ENCODE data around the gene RAB31.

The RAB31 gene

DNA sequence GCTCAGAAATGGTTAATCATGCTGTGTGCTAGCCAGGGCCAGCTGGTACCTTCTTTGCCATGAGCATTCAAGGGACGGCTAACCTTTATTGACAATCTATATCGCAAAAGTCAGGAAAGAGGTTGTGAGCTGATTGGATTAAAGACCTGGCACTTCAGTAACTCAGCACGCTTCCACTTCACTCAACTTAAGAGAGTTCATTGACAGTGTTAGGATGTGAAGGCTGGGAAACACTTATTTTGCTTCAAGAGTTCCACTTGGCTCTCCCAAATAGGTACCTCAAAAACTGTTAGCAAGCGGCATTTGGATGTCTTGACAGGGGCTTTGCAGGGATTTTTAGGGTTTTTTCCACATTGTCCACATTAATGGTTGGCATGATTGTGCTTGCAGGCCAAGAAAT lies 152.6 kb downstream of the RAB31 start:
- no peak for DNase-seq

DNA sequence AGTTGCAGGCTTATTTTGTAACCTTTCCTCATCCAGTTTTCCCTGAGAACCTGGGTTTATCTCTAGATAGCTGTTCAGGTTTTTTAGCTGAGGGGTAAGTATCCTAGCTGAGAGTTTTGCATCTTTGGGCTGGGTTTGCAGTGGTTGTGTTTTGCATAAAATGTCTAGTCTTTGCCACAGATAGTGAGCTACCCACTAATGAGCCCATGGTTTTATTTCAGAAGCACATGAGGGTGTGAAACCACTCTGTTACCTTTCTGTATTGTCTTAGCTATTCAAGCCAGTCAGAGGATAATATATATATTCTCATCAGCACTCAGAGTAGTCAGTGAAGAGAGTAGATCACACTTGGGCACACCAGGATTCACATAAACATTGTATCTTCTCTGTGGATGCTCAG lies 153.1 kb downstream of the RAB31 start:
- no peak for DNase-seq

DNA sequence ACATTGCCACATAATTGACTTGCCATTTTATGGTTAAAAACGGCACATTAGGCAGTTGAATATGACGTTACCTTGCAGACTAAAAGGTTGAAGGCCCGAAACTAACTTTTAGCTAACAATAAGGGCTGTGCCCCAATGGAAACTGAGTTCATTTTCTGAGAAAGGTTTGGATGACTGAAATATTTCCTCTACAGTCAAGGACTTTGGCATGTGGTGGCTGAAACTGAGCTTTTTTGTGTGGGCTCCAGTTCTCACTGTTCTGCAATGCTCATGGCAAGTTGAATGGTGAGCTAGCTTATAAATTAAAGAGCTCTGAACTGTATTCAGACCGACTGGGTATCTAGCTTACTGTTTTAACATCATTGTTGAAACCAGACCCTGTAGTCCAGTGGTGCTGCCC lies 153.8 kb downstream of the RAB31 start:
- DNase-seq: no peak

DNA sequence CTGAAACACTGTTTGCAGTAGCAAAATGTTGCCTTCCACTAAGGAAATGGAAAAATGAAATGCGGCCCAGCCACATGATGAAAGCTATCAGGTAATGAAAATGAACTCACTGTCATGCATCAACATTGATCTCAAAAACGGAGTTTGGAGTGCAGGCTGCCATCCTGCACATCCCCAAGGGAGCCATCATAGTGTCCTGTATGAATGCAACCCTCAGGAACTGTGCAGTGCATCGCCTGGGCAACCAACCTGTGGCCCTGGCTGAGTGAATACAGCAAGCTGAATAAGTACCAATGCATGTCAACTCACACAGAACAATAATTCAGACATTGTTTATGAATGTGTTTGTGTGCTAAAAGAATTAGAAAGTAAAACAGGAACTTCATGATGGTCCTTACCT lies 154.6 kb downstream of the RAB31 start:
- no peak for DNase-seq

DNA sequence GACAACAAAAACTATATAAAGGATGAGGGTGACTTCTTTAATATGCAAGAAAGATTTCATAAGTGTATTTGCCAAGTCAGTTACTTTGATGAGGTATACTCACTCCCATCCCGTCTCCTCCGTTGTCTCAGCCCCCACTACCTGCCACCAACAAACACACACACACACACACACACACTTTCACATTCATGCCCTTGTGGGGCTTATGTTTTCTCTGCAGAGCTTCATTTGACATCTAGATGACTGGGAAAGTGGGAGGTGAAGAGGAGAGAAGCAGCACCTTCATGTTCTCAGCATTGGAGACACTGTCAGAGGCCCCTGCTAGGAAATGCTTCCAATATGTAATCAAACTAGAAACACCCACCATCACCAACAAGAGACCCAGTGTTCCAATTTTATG lies 155.2 kb downstream of the RAB31 start:
- peak in 12 of 56 donors; percentile 6 to 57 (median 21) for DNase-seq

DNA sequence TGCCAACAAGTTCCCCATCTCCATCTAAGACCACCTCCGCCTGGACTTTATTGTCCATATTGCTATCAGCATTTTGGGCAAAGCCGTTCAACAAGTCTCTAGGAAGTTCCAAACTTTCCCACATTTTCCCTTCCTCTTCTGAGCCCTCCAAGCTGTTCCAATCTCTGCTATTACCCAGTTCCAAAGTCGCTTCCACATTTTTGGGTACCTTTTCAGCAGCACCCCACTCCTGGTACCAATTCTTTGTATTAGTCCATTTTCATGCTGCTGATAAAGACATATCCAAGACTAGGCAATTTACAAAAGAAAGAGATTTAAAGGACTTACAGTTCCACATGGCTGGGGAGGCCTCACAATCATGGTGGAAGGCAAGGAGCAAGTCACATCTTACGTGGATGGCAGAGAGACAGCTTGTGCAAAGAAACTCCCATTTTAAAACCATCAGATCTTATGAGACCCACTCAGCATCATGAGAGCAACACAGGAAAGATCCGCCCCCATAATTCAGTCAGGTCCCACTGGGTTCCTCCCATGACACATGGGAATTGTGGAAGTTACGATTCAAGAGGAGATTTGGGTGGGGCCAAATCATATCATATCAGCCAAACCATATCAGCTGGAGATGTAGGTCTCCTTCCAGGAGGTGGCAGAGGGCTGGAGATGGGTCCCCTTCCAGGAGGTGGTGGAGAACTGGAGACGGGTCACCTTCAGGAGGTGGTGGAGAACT lies 157.8 kb downstream of the RAB31 start:
- DNase-seq: no peak

DNA sequence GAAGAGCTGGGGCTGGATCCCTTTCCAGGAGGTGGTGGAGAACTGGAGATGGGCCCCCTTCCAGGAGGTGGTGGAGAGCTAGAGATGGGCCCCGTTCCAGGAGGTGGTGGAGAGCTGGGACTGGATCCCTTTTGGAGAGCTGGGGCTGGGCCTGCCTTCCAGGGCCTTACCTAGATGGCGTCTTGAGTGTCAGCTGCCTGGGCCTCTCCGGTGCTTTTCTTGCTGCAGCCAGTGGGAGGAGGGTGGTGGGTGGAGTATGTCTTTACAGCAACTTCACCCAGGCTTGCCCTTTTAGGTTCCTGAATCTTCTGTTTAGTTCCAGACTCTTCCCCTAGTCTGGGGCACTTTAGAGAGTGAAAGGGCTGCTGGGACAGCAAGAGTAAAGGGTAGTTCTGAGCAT lies 158.5 kb downstream of the RAB31 start:
- no peak for DNase-seq

DNA sequence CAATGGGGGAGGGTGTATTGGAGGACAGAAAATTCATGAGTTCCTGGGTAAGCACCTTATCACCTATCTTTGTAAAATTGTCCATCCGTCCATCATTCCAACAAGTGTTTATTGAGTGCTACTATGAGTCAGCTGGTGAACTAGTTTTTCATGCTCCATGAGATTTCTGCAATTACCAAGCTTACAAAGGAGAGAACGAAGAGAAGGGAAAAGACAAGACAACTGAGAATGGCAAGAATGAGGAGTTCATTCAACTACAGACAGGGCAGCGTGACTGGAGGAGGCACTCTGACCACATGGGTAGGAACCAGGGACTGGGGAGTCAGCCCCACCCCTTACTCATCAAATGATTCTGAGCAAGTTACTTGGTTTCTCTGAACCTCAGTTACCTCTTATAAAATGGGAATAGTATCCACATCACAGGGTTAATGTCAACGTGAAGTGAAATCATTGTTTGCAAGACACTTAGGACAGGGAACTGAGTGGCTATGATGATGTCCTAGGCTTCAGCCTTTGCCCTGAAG lies 159.0 kb downstream of the RAB31 start:
- DNase-seq: no peak

DNA sequence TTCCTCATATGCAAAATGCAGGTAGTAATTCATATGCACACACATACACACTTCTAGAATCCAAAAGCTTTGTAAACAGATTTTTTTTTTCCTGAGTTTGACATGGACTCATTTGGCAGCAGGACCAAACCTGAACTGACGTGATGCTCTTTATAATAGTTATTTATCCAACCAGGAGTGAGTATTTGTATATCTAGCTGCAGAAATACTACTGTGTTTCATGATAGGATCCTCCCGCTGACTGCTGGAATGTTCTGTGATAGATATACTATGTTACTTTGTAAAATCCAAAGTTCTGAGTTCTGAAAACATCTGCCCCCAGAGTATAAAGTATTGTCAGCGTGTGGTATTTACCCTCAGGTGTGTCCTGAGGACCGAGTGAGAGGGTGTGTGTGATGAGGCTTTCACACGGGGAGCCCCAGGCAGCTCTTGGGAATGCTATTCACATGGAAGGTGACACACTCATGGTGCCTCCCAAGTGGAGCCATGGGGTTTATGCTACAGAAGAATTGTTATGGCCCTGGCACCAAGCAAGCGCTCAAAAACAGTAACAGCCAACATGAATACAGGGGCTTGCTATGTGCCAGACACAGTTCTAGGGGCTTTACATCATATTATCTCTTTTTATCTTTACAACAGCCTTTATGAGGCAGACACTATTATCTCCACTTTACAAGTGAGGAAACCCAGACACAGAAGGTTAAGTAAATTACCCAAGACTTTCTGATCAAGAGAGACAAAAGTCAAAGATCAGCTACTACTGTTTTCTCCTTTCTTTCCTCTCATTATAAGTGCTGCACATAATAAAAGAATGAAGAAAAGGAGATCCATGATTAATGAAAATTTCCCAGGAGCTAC lies 161.0 kb downstream of the RAB31 start:
- DNase-seq: no peak

DNA sequence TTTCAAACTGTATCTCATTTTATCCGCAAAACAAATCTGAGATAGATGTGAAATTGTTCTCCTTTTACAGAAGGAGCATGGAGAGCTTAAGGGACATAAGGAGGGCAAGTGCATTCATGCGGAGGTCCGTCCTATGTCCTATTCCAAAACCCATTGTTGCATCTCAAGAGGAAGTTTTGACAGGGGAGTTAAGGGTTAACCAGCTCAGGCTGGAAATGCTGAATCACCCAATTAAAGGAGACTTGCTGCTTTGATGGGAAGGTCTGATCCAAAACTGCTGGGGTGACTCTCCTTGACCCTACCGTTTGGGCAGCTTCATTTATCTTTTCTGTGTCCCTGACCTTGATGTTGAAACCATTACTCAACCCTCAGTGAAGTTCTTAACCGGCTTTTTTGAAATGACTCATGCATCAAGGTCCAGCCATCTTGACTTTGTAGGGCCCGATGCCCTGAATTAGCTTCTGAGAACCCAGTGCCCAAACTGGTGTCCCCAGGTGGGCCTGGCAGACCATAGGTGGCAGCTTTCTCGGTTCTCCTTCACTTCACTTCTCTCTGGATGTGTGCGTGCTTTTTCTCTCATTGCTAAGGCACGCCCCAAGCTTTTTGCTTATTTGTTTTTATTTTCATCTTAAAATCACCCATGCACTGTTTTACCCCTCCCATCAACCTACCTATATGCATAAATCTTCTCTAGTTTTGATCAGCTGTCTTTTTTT lies 161.8 kb downstream of the RAB31 start:
- no peak for DNase-seq

DNA sequence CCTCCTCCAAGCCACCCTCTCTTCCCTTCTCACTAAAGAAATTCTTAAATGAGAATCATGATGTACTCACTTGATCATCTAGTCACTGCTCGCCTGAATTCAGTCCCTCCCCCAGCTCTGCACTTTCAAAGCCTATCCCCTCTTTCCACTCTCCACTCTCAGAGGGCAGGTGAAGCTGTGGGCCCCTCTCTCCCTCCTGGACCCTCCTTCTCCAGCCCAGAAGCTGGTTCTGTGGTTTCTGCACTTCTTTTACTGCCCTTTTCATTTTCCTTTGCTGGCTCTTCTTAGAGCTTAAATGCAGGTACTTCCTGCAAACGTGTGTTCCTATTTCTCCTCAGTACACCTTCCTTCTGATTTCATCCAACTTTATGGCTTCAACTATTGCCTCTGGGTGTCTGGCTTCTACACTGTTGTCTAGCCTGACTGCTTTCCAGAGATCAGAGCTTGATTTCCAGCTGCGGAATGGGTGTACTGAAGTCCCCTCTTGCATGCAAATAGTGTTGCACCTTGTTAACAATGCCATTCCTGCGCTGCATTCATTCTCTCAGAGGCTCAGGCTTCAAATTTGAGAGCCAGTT lies 162.4 kb downstream of the RAB31 start:
- no peak for DNase-seq

DNA sequence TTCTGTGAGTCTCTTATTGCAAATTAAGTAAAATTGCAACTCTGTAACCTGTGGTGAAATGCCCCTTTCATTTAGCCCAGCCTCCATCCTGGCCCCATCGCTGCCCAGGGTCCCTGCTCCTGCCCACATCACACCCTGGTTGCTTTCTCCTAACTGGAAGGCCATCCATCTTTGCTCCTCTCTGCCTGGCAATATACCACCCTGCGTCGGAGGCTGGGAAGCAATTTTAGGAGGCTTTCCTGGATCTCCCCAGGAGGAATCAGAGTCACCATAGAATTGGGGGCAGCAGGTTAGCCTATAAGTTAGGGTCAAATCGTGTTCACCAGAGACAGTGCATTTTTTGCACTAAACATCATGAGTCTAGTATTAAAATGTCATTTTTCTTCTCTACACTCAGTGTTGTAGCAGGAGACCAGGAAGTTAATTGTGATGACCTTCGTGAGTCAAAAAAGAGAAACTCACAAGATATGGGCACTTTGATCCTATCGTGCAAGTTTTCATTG lies 163.2 kb downstream of the RAB31 start:
- no peak for DNase-seq

DNA sequence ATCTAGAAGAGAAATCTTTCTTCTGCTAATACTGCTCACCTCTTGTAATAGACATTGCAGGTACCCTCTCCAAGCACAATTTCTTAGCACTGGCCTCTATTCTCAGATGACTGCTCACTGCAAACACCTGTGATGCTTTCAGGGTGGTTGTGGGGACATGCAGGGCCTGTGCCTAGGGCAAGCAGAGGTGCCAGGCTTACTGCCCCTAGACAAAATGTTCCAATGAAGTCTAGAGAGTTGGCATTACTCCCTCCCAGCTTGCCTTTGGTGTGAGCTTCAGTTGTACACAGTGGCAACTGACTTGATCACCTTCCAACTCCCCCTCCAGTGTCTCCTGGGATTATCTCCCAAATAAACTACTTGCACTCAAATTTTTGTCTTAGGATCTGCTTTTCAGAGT lies 164.7 kb downstream of the RAB31 start:
- no peak for DNase-seq

DNA sequence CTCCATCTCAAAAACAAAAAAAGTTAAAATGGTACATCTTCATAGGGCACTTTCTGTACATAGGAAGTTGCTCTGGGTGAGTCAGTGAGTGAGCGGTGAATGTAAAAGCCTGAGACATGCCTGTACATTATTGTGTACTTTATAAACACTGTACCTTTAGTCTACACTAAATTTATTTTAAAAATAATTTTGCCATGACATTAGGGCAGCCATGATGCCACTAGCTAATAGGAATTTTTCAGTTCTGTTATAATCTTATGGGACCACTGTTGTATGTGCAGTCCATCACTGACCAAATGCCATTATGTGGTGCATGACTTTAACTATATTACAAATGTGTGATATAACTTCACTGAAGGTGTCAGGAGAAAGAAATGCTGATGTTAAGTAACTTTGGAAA lies 166.6 kb downstream of the RAB31 start:
- DNase-seq: no peak

DNA sequence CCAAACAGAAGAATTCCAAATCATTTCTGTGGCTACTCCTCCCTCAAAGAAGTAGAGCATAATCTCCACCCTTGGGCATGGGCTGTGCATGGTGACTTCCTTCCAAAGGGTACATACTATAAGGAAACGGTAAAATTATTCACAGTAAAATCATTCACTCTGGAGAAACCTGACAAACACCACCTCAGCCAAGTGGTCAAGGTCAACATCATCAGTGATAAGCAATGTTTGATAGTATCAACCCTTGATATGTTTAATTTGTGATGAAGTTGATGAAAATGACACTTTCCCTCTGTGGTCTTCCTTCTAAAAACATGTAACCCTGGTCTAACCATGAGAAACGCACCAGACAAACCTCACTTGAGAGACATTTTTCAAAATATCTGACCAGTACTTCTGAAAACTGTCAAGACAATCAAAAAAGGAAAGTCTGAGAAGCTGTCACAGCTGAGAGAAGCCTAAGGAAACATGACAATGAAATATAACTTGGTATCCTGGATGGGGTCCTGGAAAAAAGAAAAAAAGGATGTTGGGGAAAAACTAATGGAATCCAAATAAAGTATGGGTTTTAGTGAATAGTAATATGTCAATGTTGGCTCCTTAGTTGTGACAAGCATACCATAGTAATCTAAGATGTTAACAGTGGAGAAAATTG lies 168.2 kb downstream of the RAB31 start:
- DNase-seq: no peak

DNA sequence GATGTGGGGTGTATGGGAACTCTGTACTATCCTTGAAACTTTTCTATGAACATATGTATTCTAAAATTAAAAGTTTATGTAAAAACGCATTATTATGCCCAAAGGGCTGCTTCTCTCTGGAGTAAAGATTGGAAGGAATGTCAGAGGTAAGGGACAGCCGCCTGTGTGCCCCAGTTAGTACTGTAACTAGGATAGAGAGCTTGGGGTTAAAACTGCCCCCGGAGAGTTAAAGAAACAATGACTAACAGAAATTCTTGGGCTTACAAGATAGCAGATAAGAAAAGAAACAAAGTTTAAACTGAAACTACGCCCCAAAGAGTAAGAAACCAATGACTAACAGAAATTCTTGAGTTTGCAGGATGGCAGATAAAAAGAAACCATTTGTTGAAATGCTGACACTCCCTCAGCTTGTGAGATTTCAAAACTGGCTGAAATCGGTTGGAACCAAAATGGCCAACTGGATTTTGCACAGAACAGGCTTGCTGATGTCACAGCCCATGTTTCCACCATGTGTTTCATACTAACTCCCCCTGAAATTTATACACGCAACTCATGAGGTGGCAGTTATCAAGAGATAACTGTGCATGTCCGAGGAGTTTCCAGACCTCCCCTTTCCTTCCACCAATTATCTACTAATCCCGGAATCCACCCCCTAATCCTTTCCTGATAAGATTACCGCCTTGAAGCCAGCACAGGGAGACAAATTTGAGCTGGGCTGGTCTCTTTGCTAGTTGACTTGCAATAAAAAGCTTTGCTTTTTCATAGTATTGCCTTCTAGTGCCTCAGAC lies 169.0 kb downstream of the RAB31 start:
- DNase-seq: no peak

DNA sequence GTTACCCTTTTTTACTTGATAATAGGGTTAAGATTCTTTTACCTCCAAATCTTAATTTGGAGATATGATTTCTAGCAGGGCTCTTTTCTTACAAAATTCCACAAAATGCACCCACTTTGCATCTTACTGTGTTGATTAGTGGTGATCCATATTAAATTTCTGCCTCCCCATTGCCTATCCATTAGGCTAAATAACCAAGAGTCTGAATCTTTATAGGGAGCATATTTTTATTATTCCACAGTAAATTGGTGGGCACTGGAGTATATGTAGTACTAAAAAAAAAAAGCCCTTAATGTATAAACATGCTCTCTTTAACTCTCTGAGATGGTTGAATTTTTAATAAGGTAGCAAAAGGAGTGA lies 169.5 kb downstream of the RAB31 start:
- no peak for DNase-seq

DNA sequence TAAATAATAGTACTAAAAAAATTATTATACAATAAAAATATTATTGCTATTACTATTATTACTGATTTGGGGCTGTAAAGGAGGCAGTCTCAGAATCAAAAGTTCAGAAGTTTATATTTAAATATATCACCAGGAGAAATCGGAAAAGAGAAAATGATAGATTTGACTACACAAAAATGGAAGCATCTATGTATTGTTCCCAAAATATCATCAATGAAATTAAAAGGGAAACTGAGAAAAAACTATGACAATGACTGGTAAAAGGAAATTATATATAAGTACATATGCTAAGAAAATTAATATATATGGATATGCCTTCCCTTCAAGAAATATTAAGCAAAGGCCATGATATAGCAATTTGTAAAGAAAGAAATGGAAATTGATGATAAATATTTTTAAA lies 170.0 kb downstream of the RAB31 start:
- no peak for DNase-seq

DNA sequence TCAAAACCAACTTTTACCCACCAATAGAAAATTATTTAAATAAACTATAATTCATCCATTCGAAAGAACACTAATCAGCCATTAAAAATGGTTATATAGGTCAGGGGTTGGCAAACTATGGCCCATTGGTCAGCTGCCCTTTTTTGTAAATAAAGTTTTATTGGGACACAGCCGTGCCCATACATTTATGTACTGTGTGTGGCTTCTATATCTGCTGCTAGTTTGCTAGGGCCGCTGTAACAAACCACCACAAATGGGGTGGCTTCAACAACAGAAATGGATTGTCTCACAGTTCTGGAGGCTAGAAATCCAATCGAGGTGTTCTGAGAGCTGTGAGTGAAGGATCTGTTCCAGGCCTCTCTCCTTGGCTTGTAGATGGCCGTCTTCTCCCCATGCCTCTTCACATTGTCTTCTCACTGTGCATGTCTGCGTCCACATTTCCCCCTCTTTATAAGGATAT lies 170.7 kb downstream of the RAB31 start:
- DNase-seq: no peak

DNA sequence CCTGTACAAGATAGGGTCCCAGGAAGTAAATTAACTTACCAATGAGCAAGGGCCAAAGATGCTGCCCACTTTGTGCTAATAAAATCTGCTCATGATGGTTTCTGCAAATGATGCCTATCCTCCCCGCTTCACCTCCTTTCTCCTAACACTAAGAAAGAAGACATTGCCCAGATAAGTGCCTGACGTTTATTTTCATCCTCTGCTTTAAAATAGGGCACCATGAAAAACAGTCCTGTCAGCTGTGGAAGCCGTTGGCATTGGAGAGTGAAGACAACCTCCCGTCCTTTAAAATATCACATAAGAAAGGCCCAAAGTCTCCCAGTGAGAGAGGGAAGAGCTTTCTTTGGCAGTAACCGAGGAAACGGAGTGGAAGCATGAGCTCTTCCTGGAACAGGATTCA lies 176.0 kb downstream of the RAB31 start:
- no peak for DNase-seq
